OCI-LY1 (cell line): Measurements from ENCODE around the gene CRACR2B.

Experiments used
- CTCF ChIP-seq: fragments of 200-600 bp; sonication (generic), shearing (Covaris generic); IDR thresholded peaks from 2 replicates; pipeline ENCODE4 v1.5.1; 2017; ENCODE audit warnings: mild to moderate bottlenecking, antibody characterized with exemption, low read length, moderate library complexity, mixed read lengths
- EZH2 ChIP-seq: fragments of 200-600 bp; sonication (generic), shearing (Covaris generic); IDR thresholded peaks from 2 replicates; pipeline ENCODE4 v1.8.0; 2017; ENCODE audit warnings: borderline replicate concordance, mixed run types, mild to moderate bottlenecking, antibody characterized with exemption, low read length, moderate library complexity, mixed read lengths

GRCh38 chr11:862081-862661 is 34.5 kb downstream of the CRACR2B start:
- TF ChIP-seq CTCF = no peak
- TF ChIP-seq EZH2 = no peak
